ENCODE measurements around the gene FAM227A. TPM values are rescaled to one million over a fixed set of nuclear protein-coding genes. Genes with fewer than 3 reads are reported as not detected.

Gene FAM227A
- total and polyA plus RNA-seq, 2 of the 13 experiments (the other 11 are each of a cell fraction or from before 2014, with no cell fraction given), result 1.0 to 1.5 TPM

GRCh38 chr22:38705235-38706100 lies 49.3 kb upstream of the FAM227A start, which contains the start of gene GTPBP1 (continued):
- TF ChIP-seq ZNF704 (CRISPR knock-in tag; IDR thresholded peaks at IDR 0.05; ENCODE audit: borderline replicate concordance) (0 out of 2 replicates have a peak, but pooled peaks have one; percentile 6), ZNF253 (CRISPR knock-in tag; IDR thresholded peaks at IDR 0.05; ENCODE audit: borderline replicate concordance) (no peak), NFRKB (IDR thresholded peaks at IDR 0.05) (no peak), ZNF276 (CRISPR knock-in tag; IDR thresholded peaks at IDR 0.05; ENCODE audit: low read depth) (0 out of 2 replicates have a peak, but pooled peaks have one; percentile 31), ARID4A (CRISPR knock-in tag; IDR thresholded peaks at IDR 0.05; ENCODE audit: borderline replicate concordance) (peak; percentile 29; the same call in 1 of the 2 replicates), ZNF256 (CRISPR knock-in tag; conservative IDR thresholded peaks at IDR 0.05) (no peak), SP5 (CRISPR knock-in tag; IDR thresholded peaks at IDR 0.05; ENCODE audit: borderline replicate concordance, low read depth) (0 out of 2 replicates have a peak, but pooled peaks have one; percentile 9), FOXP1 (IDR thresholded peaks at IDR 0.05) (peak; percentile 53; the same call in 1 of the 2 replicates), FOXP1 (CRISPR knock-in tag; IDR thresholded peaks at IDR 0.05) (no peak; the same call in 1 of the 2 replicates), CHD2 (IDR thresholded peaks at IDR 0.05; ENCODE audit: low read depth, low read length) (peak; percentile 54; the same call in 1 of the 2 replicates), ZNF383 (CRISPR knock-in tag; IDR thresholded peaks at IDR 0.05; ENCODE audit: borderline replicate concordance) (no peak), SNAPC5 (CRISPR knock-in tag; IDR thresholded peaks at IDR 0.05; ENCODE audit: borderline replicate concordance) (no peak), YEATS4 (CRISPR knock-in tag; IDR thresholded peaks at IDR 0.05; ENCODE audit: borderline replicate concordance) (no peak), SP4 (CRISPR knock-in tag; IDR thresholded peaks at IDR 0.05) (peak; percentile 61), DNMT3B (CRISPR knock-in tag; conservative IDR thresholded peaks at IDR 0.05) (no peak), HOXA7 (CRISPR knock-in tag; IDR thresholded peaks at IDR 0.05) (no peak), NFYB (CRISPR knock-in tag; IDR thresholded peaks at IDR 0.05) (peak; percentile 98), SYNCRIP (IDR thresholded peaks at IDR 0.05; ENCODE audit: insufficient read depth, low read depth, low read length) (no peak), GATAD1 (CRISPR knock-in tag; IDR thresholded peaks at IDR 0.05) (peak; percentile 55), SATB2 (CRISPR knock-in tag; IDR thresholded peaks at IDR 0.05) (0 out of 2 replicates have a peak, but pooled peaks have one; percentile 26), HMGA1 (CRISPR knock-in tag; conservative IDR thresholded peaks at IDR 0.05) (no peak)

Measured in HepG2 (cell line).